Measurements from ENCODE around the gene ASB9. TPM values are rescaled to one million over a fixed set of nuclear protein-coding genes. Genes with fewer than 3 reads are reported as not detected.

ASB9 gene
- total and polyA plus RNA-seq, 10 donors, result 5.4 to 23.0 (median 15.2) TPM

DNA sequence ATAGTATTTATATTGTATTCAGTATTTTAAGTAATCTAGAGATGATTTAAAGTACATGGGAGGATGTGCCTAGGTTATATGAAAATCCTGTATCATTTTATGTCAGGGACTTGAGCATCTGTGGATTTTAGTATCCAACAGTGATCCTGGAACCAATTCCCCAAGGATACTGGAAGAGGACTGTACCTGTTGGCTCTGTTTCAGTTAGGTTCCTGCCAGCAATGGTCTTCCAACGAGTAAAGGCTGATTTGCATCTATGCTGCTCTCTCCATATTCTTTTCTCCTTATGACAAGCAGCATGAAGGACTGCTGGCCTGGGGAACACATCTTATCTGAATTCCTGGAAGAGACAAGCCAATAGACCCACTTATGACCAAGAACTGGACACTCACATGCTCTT lies 34.9 kb downstream of the ASB9 start:
- 35 to 95% (median 64%) methylated on average over 1 of the region's 1 CpG for WGBS, 5 donors
- TF ChIP-seq POLR2AphosphoS5 (IDR thresholded peaks at IDR 0.05) (no peak), POLR2A (IDR thresholded peaks at IDR 0.05) (no peak)
- Histone ChIP-seq H3K4me1 (no peaks in the 10 kb centered on the region), H3K27ac (no peak overlapping the region), H3K27me3 (replicated peaks in 1 of 7) (peaks cover 0 to 5% (median 0%) of the 10 kb centered on the region in 7 donors), H3K4me3 (no peak overlapping the region), H3K36me3 (no peaks in the 10 kb centered on the region), H3K9me3 (no peaks in the 10 kb centered on the region)
- no peak for DNase-seq
- intact Hi-C loops (cut with DNase I; ENCODE audit: low total_unique reads), result no loop called here

DNA sequence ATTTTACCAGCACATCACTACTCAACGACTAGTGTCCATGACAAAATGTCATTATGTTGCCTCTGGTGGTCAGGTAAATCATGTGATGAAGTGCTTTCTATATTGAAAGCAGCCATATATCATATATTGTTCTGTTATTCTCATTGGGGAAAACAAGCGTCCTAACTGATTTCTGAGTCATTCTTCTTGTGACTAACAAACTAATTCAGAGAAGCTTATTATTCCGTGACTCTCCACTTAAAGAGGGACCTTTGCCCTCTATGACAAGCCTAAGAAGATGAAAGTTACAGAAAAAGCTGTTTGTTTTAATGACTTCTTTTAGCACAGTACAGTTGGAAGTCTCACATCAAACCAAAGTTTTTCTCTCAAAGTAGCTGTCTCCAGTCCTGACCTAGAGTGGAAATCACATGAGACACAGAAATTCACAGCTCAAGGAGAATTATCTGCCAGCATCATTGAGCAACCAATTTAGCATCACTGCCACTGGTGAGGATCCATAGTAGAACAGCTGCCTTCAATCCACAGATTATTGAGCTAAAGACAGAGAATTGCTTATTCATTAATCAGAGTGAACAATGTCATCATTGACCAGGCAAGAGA lies 36.4 kb downstream of the ASB9 start:
- H3K36me3 ChIP-seq, result no peaks in the 10 kb centered on the region
- no peak for DNase-seq
- H3K4me1 ChIP-seq, result no peaks in the 10 kb centered on the region
- TF ChIP-seq POLR2AphosphoS5 (IDR thresholded peaks at IDR 0.05), result no peak
- no peak for TF ChIP-seq POLR2A (IDR thresholded peaks at IDR 0.05)
- TF ChIP-seq, protein P1, sequence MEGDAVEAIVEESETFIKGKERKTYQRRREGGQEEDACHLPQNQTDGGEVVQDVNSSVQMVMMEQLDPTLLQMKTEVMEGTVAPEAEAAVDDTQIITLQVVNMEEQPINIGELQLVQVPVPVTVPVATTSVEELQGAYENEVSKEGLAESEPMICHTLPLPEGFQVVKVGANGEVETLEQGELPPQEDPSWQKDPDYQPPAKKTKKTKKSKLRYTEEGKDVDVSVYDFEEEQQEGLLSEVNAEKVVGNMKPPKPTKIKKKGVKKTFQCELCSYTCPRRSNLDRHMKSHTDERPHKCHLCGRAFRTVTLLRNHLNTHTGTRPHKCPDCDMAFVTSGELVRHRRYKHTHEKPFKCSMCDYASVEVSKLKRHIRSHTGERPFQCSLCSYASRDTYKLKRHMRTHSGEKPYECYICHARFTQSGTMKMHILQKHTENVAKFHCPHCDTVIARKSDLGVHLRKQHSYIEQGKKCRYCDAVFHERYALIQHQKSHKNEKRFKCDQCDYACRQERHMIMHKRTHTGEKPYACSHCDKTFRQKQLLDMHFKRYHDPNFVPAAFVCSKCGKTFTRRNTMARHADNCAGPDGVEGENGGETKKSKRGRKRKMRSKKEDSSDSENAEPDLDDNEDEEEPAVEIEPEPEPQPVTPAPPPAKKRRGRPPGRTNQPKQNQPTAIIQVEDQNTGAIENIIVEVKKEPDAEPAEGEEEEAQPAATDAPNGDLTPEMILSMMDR (IDR thresholded peaks at IDR 0.05 in 8 of 11, conservative IDR thresholded peaks at IDR 0.05 in 3 of 11), result no peak
- H3K9me3 ChIP-seq, result no peaks in the 10 kb centered on the region
- H3K27ac ChIP-seq, result no peak overlapping the region
- H3K27me3 ChIP-seq (replicated peaks in 1 of 7), result peaks cover 0 to 5% (median 0%) of the 10 kb centered on the region in 7 donors
- intact Hi-C loops (cut with DNase I; ENCODE audit: low total_unique reads), result no loop called here
- H3K4me3 ChIP-seq, result no peak overlapping the region
- 49 to 81% (median 70%) methylated on average over 3 of the region's 3 CpGs for WGBS, 5 donors

DNA sequence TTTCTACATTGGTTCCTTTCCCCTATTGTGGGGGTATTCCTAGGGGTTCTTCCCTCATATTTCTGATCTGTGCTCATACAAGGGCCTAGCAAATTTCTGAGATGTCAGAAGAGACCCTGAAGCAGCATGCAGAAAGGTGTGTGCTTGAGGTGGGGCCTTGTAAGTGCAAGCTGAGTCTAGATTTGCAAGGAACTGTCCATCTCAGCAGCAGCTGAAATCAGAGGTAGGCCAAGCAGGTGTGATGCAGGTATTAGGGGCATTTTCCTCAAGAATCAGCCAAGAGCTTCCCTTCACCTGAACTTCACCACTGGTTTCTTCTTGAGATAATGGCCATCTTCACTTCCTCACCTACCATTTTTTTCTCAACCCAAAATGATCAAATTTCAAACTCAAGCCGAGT lies 45.1 kb downstream of the ASB9 start:
- no peak for DNase-seq
- H3K9me3 ChIP-seq, result no peaks in the 10 kb centered on the region
- H3K4me1 ChIP-seq, result no peaks in the 10 kb centered on the region
- H3K4me3 ChIP-seq, result no peak overlapping the region
- intact Hi-C loops (cut with DNase I; ENCODE audit: low total_unique reads), result no loop called here
- WGBS, 5 donors, result 83 to 100% (median 98%) methylated on average over 1 of the region's 1 CpG
- TF ChIP-seq POLR2AphosphoS5 (IDR thresholded peaks at IDR 0.05) (no peak), POLR2A (IDR thresholded peaks at IDR 0.05) (no peak)
- TF ChIP-seq, protein P1 (IDR thresholded peaks at IDR 0.05 in 8 of 11, conservative IDR thresholded peaks at IDR 0.05 in 3 of 11), result no peak
- H3K27ac ChIP-seq, result no peak overlapping the region
- peaks cover 0 to 4% (median 0%) of the 10 kb centered on the region in 7 donors for H3K27me3 ChIP-seq (replicated peaks in 1 of 7)
- H3K36me3 ChIP-seq, result no peaks in the 10 kb centered on the region

DNA sequence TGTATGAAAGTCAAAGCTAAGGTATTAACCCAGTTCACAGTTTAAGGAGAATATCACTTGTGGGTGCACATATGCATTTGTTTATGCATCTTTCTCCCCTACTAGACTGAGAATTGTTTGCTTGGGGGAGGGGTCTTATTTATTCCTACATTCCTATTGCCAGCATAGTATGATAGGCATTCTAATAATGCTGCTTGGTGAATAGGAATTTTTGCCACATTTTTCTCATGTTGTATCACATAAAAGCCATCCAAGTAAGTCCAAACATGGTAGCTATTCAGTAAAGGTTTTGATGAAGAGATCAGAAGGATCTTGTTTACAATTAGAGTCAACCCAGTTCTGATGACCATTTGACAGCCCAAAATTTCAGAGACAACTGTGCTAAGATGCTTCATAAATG lies 48.6 kb downstream of the ASB9 start:
- TF ChIP-seq, protein P1 (IDR thresholded peaks at IDR 0.05 in 8 of 11, conservative IDR thresholded peaks at IDR 0.05 in 3 of 11), result no peak
- TF ChIP-seq POLR2AphosphoS5 (IDR thresholded peaks at IDR 0.05) (no peak), POLR2A (IDR thresholded peaks at IDR 0.05) (no peak)
- H3K4me3 ChIP-seq, result no peak overlapping the region
- peaks cover 0 to 4% (median 0%) of the 10 kb centered on the region in 7 donors for H3K27me3 ChIP-seq (replicated peaks in 1 of 7)
- no peaks in the 10 kb centered on the region for H3K36me3 ChIP-seq
- H3K27ac ChIP-seq, result no peak overlapping the region
- intact Hi-C loops (cut with DNase I; ENCODE audit: low total_unique reads), result no loop called here
- no peaks in the 10 kb centered on the region for H3K9me3 ChIP-seq
- no peak for DNase-seq
- no peaks in the 10 kb centered on the region for H3K4me1 ChIP-seq
